Measurements from ENCODE around the gene PIGT.

GRCh38 chr20:45366631-45367030 lies 49.3 kb upstream of the PIGT start:
- TF ChIP-seq RCOR1 (IDR thresholded peaks at IDR 0.05; ENCODE audit: low read depth, low read length) (no peak), SREBF2 (IDR thresholded peaks at IDR 0.05) (no peak), PBX3 (IDR thresholded peaks at IDR 0.05) (no peak), EP300 (IDR thresholded peaks at IDR 0.05) (no peak), RAD21 (conservative IDR thresholded peaks at IDR 0.05 in 1 of 2, IDR thresholded peaks at IDR 0.05 in 1 of 2) (no peak)
- TF ChIP-seq, protein P1, sequence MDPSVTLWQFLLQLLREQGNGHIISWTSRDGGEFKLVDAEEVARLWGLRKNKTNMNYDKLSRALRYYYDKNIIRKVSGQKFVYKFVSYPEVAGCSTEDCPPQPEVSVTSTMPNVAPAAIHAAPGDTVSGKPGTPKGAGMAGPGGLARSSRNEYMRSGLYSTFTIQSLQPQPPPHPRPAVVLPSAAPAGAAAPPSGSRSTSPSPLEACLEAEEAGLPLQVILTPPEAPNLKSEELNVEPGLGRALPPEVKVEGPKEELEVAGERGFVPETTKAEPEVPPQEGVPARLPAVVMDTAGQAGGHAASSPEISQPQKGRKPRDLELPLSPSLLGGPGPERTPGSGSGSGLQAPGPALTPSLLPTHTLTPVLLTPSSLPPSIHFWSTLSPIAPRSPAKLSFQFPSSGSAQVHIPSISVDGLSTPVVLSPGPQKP (IDR thresholded peaks at IDR 0.05; ENCODE audit: low read depth, low read length), result no peak
- TF ChIP-seq, protein P2, sequence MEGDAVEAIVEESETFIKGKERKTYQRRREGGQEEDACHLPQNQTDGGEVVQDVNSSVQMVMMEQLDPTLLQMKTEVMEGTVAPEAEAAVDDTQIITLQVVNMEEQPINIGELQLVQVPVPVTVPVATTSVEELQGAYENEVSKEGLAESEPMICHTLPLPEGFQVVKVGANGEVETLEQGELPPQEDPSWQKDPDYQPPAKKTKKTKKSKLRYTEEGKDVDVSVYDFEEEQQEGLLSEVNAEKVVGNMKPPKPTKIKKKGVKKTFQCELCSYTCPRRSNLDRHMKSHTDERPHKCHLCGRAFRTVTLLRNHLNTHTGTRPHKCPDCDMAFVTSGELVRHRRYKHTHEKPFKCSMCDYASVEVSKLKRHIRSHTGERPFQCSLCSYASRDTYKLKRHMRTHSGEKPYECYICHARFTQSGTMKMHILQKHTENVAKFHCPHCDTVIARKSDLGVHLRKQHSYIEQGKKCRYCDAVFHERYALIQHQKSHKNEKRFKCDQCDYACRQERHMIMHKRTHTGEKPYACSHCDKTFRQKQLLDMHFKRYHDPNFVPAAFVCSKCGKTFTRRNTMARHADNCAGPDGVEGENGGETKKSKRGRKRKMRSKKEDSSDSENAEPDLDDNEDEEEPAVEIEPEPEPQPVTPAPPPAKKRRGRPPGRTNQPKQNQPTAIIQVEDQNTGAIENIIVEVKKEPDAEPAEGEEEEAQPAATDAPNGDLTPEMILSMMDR (IDR thresholded peaks at IDR 0.05), result no peak
- TF ChIP-seq, protein P3, sequence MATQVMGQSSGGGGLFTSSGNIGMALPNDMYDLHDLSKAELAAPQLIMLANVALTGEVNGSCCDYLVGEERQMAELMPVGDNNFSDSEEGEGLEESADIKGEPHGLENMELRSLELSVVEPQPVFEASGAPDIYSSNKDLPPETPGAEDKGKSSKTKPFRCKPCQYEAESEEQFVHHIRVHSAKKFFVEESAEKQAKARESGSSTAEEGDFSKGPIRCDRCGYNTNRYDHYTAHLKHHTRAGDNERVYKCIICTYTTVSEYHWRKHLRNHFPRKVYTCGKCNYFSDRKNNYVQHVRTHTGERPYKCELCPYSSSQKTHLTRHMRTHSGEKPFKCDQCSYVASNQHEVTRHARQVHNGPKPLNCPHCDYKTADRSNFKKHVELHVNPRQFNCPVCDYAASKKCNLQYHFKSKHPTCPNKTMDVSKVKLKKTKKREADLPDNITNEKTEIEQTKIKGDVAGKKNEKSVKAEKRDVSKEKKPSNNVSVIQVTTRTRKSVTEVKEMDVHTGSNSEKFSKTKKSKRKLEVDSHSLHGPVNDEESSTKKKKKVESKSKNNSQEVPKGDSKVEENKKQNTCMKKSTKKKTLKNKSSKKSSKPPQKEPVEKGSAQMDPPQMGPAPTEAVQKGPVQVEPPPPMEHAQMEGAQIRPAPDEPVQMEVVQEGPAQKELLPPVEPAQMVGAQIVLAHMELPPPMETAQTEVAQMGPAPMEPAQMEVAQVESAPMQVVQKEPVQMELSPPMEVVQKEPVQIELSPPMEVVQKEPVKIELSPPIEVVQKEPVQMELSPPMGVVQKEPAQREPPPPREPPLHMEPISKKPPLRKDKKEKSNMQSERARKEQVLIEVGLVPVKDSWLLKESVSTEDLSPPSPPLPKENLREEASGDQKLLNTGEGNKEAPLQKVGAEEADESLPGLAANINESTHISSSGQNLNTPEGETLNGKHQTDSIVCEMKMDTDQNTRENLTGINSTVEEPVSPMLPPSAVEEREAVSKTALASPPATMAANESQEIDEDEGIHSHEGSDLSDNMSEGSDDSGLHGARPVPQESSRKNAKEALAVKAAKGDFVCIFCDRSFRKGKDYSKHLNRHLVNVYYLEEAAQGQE (IDR thresholded peaks at IDR 0.05), result no peak

Data from A549 (cell line).